Neural cell (in vitro differentiated cells): ENCODE data around the gene CDK5RAP2.

ENCODE experiments used
- EP300 ChIP-seq: fragments of 450-650 bp; conservative IDR thresholded peaks from 2 replicates; pipeline ENCODE4 v1.6.1; 2014; ENCODE audit warnings: antibody characterized with exemption, mild to moderate bottlenecking, moderate library complexity; ENCODE audit not compliant: poor library complexity, severe bottlenecking
- EZH2 ChIP-seq: fragments of 200-600, 300-800 bp; shearing (Covaris generic), sonication (generic); IDR thresholded peaks from 2 replicates; pipeline ENCODE4 v1.6.1; 2014; ENCODE audit warnings: antibody characterized with exemption, low read length, borderline replicate concordance, mild to moderate bottlenecking; ENCODE audit not compliant: insufficient read depth, poor library complexity, severe bottlenecking
- MXI1 ChIP-seq: fragments of 450-650 bp; conservative IDR thresholded peaks from 2 replicates; pipeline ENCODE4 v1.6.1; 2014; ENCODE audit warnings: antibody characterized with exemption, mild to moderate bottlenecking; ENCODE audit not compliant: poor library complexity, severe bottlenecking
- POLR2AphosphoS5 ChIP-seq: IDR thresholded peaks from 2 replicates; pipeline ENCODE4 v1.6.1; 2012
- RAD21 ChIP-seq: fragments of 450-650 bp; conservative IDR thresholded peaks from 2 replicates; pipeline ENCODE4 v1.6.1; 2014; ENCODE audit warnings: antibody characterized with exemption, mild to moderate bottlenecking, moderate library complexity
- SMC3 ChIP-seq: fragments of 450-650 bp; conservative IDR thresholded peaks from 2 replicates; pipeline ENCODE4 v1.6.1; 2014; ENCODE audit warnings: antibody characterized with exemption, mild to moderate bottlenecking, moderate library complexity; ENCODE audit not compliant: poor library complexity
- TAF1 ChIP-seq: IDR thresholded peaks from 2 replicates; pipeline ENCODE4 v1.6.1; 2012; ENCODE audit warnings: low read depth
- TF ChIP-seq, protein P1 (sequence below): fragments of 450-650 bp; IDR thresholded peaks from 2 replicates; pipeline ENCODE4 v1.5.1; 2014; ENCODE audit warnings: antibody characterized with exemption, mild to moderate bottlenecking, moderate library complexity; ENCODE audit not compliant: poor library complexity, severe bottlenecking
- TF ChIP-seq, protein P2 (sequence below): IDR thresholded peaks from 2 replicates; pipeline ENCODE4 v1.6.1; 2012; ENCODE audit warnings: borderline replicate concordance

DNA sequence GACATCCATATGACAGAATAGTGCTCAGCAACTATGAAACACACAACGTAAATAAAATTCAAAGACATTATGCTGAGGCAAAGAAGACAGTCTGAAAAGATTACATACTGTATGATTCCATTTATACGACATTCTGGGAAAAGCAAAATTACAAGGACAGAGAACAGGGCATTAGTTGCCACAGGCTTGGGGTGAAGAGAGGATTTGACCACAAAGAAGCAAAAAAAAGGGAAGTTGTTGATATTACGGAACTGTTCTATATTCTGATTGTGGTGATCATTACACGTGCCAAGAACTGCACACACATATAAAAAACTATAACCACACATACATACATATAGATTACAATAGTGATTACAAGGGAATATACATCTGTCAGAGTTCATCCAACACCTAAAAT lies 24.1 kb downstream of the CDK5RAP2 start:
- TF ChIP-seq SMC3 = no peak
- TF ChIP-seq, protein P1, sequence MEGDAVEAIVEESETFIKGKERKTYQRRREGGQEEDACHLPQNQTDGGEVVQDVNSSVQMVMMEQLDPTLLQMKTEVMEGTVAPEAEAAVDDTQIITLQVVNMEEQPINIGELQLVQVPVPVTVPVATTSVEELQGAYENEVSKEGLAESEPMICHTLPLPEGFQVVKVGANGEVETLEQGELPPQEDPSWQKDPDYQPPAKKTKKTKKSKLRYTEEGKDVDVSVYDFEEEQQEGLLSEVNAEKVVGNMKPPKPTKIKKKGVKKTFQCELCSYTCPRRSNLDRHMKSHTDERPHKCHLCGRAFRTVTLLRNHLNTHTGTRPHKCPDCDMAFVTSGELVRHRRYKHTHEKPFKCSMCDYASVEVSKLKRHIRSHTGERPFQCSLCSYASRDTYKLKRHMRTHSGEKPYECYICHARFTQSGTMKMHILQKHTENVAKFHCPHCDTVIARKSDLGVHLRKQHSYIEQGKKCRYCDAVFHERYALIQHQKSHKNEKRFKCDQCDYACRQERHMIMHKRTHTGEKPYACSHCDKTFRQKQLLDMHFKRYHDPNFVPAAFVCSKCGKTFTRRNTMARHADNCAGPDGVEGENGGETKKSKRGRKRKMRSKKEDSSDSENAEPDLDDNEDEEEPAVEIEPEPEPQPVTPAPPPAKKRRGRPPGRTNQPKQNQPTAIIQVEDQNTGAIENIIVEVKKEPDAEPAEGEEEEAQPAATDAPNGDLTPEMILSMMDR = no peak
- TF ChIP-seq POLR2AphosphoS5 = no peak
- no peak for TF ChIP-seq TAF1
- no peak for TF ChIP-seq EP300
- no peak for TF ChIP-seq EZH2
- TF ChIP-seq, protein P2, sequence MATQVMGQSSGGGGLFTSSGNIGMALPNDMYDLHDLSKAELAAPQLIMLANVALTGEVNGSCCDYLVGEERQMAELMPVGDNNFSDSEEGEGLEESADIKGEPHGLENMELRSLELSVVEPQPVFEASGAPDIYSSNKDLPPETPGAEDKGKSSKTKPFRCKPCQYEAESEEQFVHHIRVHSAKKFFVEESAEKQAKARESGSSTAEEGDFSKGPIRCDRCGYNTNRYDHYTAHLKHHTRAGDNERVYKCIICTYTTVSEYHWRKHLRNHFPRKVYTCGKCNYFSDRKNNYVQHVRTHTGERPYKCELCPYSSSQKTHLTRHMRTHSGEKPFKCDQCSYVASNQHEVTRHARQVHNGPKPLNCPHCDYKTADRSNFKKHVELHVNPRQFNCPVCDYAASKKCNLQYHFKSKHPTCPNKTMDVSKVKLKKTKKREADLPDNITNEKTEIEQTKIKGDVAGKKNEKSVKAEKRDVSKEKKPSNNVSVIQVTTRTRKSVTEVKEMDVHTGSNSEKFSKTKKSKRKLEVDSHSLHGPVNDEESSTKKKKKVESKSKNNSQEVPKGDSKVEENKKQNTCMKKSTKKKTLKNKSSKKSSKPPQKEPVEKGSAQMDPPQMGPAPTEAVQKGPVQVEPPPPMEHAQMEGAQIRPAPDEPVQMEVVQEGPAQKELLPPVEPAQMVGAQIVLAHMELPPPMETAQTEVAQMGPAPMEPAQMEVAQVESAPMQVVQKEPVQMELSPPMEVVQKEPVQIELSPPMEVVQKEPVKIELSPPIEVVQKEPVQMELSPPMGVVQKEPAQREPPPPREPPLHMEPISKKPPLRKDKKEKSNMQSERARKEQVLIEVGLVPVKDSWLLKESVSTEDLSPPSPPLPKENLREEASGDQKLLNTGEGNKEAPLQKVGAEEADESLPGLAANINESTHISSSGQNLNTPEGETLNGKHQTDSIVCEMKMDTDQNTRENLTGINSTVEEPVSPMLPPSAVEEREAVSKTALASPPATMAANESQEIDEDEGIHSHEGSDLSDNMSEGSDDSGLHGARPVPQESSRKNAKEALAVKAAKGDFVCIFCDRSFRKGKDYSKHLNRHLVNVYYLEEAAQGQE = no peak
- no peak for TF ChIP-seq RAD21
- no peak for TF ChIP-seq MXI1
